ENCODE results near the gene TP73. TPM values are rescaled to one million over a fixed set of nuclear protein-coding genes. Genes with fewer than 3 reads are reported as not detected.

The TP73 gene
- total RNA-seq, 1 donor from 2014 or later = 3.6 TPM

DNA sequence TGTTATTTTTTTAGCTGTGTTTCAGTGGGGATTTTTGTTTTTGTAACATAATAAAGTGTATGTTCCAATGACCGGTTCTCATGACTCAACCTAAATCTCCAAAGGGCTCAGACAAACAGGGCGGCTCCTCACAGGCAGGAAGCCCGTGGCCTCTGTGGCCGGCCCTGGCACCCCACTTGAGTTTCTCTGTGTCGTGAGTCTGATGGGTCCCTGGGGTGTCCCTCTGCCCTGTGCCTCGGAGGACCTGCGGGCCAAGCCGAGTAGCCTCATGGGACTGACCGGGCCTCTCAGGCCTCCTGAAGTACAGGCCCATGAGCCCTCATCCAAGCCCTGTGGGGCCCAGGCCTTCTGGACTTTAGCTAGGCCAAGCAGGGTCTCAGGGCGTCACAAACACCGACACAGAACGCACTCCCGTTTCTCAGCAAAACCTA, 83.8 kb downstream of the TP73 start:
- no peak overlapping the region for H3K27ac ChIP-seq
- no peaks in the 10 kb centered on the region for H3K4me1 ChIP-seq
- no peaks in the 10 kb centered on the region for H3K9me3 ChIP-seq
- TF ChIP-seq, protein P1, sequence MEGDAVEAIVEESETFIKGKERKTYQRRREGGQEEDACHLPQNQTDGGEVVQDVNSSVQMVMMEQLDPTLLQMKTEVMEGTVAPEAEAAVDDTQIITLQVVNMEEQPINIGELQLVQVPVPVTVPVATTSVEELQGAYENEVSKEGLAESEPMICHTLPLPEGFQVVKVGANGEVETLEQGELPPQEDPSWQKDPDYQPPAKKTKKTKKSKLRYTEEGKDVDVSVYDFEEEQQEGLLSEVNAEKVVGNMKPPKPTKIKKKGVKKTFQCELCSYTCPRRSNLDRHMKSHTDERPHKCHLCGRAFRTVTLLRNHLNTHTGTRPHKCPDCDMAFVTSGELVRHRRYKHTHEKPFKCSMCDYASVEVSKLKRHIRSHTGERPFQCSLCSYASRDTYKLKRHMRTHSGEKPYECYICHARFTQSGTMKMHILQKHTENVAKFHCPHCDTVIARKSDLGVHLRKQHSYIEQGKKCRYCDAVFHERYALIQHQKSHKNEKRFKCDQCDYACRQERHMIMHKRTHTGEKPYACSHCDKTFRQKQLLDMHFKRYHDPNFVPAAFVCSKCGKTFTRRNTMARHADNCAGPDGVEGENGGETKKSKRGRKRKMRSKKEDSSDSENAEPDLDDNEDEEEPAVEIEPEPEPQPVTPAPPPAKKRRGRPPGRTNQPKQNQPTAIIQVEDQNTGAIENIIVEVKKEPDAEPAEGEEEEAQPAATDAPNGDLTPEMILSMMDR (IDR thresholded peaks at IDR 0.05) = no peak
- H3K4me3 ChIP-seq = no peak overlapping the region
- H3K27me3 ChIP-seq (ENCODE audit: low read depth) = peaks cover 3% of the 10 kb centered on the region
- no peak for ATAC-seq
- no peak for DNase-seq
- intact Hi-C loops (cut with DNase I) = no loop called here
- H3K36me3 ChIP-seq = peaks cover 58% of the 10 kb centered on the region

DNA sequence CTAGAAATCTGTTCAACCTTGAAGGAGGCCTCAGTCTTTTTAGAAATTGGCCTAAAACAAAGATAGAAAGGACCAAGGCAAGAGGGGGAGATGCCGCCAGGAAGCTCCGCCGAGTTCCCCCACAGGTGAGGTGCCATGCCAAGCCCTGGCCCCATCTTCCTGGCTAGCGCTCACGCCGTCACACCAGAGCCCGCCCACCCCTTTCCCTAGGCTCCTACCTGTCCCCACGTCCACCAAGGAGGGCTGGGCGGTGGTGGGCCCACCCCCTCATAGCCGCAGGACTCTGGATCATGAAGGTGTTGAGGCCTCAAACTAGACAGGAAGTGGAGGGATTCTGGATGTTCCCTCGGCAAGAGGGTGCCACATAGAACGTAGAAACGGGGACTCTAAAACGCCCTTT, 84.4 kb downstream of the TP73 start:
- peaks cover 3% of the 10 kb centered on the region for H3K27me3 ChIP-seq (ENCODE audit: low read depth)
- no peak overlapping the region for H3K4me3 ChIP-seq
- no peak overlapping the region for H3K27ac ChIP-seq
- TF ChIP-seq, protein P1 (IDR thresholded peaks at IDR 0.05) = no peak
- ATAC-seq (no peak), DNase-seq (no peak)
- no peaks in the 10 kb centered on the region for H3K9me3 ChIP-seq
- intact Hi-C loops (cut with DNase I) = no loop called here
- peaks cover 64% of the 10 kb centered on the region for H3K36me3 ChIP-seq
- H3K4me1 ChIP-seq = no peaks in the 10 kb centered on the region

DNA sequence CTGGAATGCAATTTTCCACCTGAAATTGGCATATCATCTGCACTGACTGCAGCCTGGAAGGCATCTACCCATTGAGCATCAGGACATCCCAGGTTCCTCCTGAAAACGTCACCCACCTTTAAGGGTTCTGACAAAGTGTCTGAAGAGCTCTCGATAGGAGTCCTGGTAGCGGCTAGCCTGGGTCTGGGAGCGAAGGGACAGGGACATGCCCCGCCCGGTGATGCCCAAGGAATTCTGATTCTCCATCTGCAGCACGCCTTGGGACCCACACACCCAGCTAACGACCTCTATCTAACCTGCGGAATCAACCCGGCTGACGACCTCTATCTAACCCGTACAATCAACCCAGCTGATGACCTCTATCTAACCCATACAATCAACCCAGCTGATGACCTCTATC, 86.6 kb downstream of the TP73 start:
- DNase-seq = no peak
- TF ChIP-seq, protein P1 (IDR thresholded peaks at IDR 0.05) = no peak
- Histone ChIP-seq H3K4me3 (no peak overlapping the region), H3K9me3 (no peaks in the 10 kb centered on the region), H3K4me1 (no peaks in the 10 kb centered on the region), H3K36me3 (peaks cover 82% of the 10 kb centered on the region), H3K27me3 (ENCODE audit: low read depth) (no peaks in the 10 kb centered on the region), H3K27ac (no peak overlapping the region)
- intact Hi-C loops (cut with DNase I) = no loop called here
- ATAC-seq = no peak

DNA sequence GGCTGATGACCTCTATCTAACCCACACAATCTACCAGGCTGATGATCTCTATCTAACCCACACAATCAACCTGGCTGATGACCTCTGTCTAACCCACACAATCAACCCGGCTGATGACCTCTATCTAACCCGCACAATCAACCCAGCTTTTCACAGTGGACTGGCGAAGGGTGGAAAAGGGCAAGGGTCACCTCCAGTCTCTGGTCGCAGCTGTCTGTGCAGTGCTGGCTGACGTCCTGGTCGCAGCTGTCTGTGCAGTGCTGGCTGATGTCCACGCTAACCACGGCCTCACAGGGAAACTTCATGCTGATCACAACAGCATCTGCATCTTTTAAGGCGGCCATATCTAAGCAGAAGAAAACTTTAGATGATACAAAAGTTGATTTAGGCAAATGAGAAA, 87.7 kb downstream of the TP73 start:
- Histone ChIP-seq H3K4me3 (no peak overlapping the region), H3K9me3 (no peaks in the 10 kb centered on the region), H3K27ac (no peak overlapping the region), H3K36me3 (peaks cover 77% of the 10 kb centered on the region), H3K27me3 (ENCODE audit: low read depth) (no peaks in the 10 kb centered on the region), H3K4me1 (no peaks in the 10 kb centered on the region)
- intact Hi-C loops (cut with DNase I) = no loop called here
- TF ChIP-seq, protein P1 (IDR thresholded peaks at IDR 0.05) = no peak
- DNase-seq (no peak), ATAC-seq (no peak)

DNA sequence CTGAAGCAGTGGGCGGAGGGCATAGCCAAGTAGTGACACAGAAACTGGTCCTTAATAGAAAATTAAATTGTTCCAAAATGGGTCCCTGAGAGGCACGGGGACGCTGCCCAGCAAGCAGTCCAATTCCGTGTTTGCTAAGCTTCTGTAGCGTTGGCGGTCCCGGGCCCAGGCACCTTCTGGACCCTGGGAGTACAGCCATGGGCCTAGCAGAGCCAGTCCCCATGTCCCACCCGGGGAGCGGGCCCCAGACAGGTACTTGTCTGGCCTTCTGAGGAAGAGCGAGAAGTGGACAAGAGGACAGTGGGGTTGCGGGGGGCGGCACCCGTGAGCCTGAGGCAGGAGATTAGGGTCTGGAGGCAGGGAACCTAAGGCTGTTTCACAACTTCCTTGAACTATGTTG, 88.4 kb downstream of the TP73 start:
- Histone ChIP-seq H3K27ac (no peak overlapping the region), H3K4me1 (no peaks in the 10 kb centered on the region), H3K4me3 (no peak overlapping the region), H3K36me3 (peaks cover 70% of the 10 kb centered on the region), H3K27me3 (ENCODE audit: low read depth) (no peaks in the 10 kb centered on the region), H3K9me3 (no peaks in the 10 kb centered on the region)
- peak; percentile 38 for DNase-seq
- TF ChIP-seq, protein P1 (IDR thresholded peaks at IDR 0.05) = no peak
- no peak for ATAC-seq
- intact Hi-C loops (cut with DNase I) = no loop called here

All from lower lobe of right lung (tissue), 2 donors.